IMR-90 (cell line): ENCODE data around the gene KDM2B. TPM values are rescaled to one million over a fixed set of nuclear protein-coding genes. Genes with fewer than 3 reads are reported as not detected.

Source experiments
- ATAC-seq: fragments of 200-7000 bp; cut with Tn5 transposase; 2 replicates; pipeline ENCODE4 v1.9.1; 2020; ENCODE audit warnings: low read depth, mild to moderate bottlenecking, moderate library complexity
- BruUV-seq: library from RNA; stranded (reverse); fragments of 400-500 nt; replicated peaks from 2 replicates; lab custom pipeline; 2021; lab: Mats Ljungman, UMichigan
- CTCF ChIA-PET: fragments of 300-600 bp; formaldehyde crosslinking; extraction: SDS; loops from one replicate; lab custom pipeline; 2021; ENCODE audit warnings: antibody characterized with exemption; lab: Yijun Ruan, JAX
- POLR2A ChIA-PET: fragments of 300-600 bp; sonication (Branson Sonifier 250); formaldehyde crosslinking; loops from one replicate; lab custom pipeline; 2022; ENCODE audit warnings: antibody characterized with exemption; ENCODE audit not compliant: unreplicated experiment; lab: Charles Lee
- DNase-seq: peaks from one replicate; pipeline ENCODE4 v3.0.0; 2013
- H2AFZ ChIP-seq: replicated peaks from 2 replicates; pipeline ENCODE3; 2013; ENCODE audit warnings: low read length, mild to moderate bottlenecking; ENCODE audit not compliant: poor library complexity
- H2AK5ac ChIP-seq: 2 replicates; pipeline ENCODE4 v1.6.1; 2013; ENCODE audit warnings: low read depth, low read length, inconsistent platforms
- H2AK9ac ChIP-seq: replicated peaks from 2 replicates; pipeline ENCODE3; 2013; ENCODE audit warnings: mild to moderate bottlenecking, low read depth, low read length, moderate library complexity; ENCODE audit not compliant: poor library complexity
- H2BK120ac ChIP-seq: 2 replicates; pipeline ENCODE4 v1.6.1; 2013; ENCODE audit warnings: low read depth, low read length, inconsistent platforms
- H2BK15ac ChIP-seq: 3 replicates; pipeline ENCODE4 v1.6.1; 2013; ENCODE audit warnings: low read depth, low read length, inconsistent platforms
- H2BK20ac ChIP-seq: 2 replicates; pipeline ENCODE4 v1.6.1; 2013; ENCODE audit warnings: low read depth, mild to moderate bottlenecking, inconsistent platforms, low read length, moderate library complexity
- H2BK5ac ChIP-seq: 2 replicates; pipeline ENCODE4 v1.6.1; 2013; ENCODE audit warnings: mild to moderate bottlenecking, low read depth, low read length, inconsistent platforms; ENCODE audit not compliant: poor library complexity, severe bottlenecking
- H3K14ac ChIP-seq: replicated peaks from 2 replicates; pipeline ENCODE4 v1.6.1; 2013; ENCODE audit warnings: low read depth, low read length, inconsistent platforms
- H3K18ac ChIP-seq: 2 replicates; pipeline ENCODE4 v1.6.1; 2013; ENCODE audit warnings: low read depth, low read length, control low read depth
- H3K23ac ChIP-seq: 2 replicates; pipeline ENCODE4 v1.6.1; 2013; ENCODE audit warnings: low read depth, low read length, inconsistent platforms
- H3K27ac ChIP-seq: 2 replicates; pipeline ENCODE4 v1.5.1; 2013; ENCODE audit warnings: mild to moderate bottlenecking, control low read depth, low read length; ENCODE audit not compliant: insufficient read depth
- H3K27me3 ChIP-seq: 2 replicates; pipeline ENCODE4 v1.6.1; 2013; ENCODE audit warnings: low read length; ENCODE audit not compliant: control insufficient read depth, insufficient read depth
- H3K36me3 ChIP-seq: 2 replicates; pipeline ENCODE4 v1.6.1; 2013; ENCODE audit warnings: low read length, mixed read lengths; ENCODE audit not compliant: control insufficient read depth, insufficient read depth
- H3K4ac ChIP-seq: 2 replicates; pipeline ENCODE4 v1.6.1; 2013; ENCODE audit warnings: low read depth, low read length, inconsistent platforms
- H3K4me1 ChIP-seq: 2 replicates; pipeline ENCODE4 v1.6.1; 2013; ENCODE audit warnings: low read length, mixed read lengths; ENCODE audit not compliant: control insufficient read depth, insufficient read depth
- H3K4me2 ChIP-seq: 2 replicates; pipeline ENCODE4 v1.6.1; 2013; ENCODE audit warnings: low read depth, mild to moderate bottlenecking, control low read depth, low read length, moderate library complexity
- H3K4me3 ChIP-seq: 2 replicates; pipeline ENCODE4 v1.5.1; 2013; ENCODE audit warnings: low read depth, mild to moderate bottlenecking, control low read depth, low read length, moderate library complexity; ENCODE audit not compliant: insufficient read depth
- H3K56ac ChIP-seq: 2 replicates; pipeline ENCODE4 v1.6.1; 2013; ENCODE audit warnings: low read length, inconsistent platforms; ENCODE audit not compliant: insufficient read depth; ENCODE audit errors: extremely low read depth
- H3K79me1 ChIP-seq, 2 experiments: 2 replicates each; pipeline ENCODE4 v1.6.1; 2013; ENCODE audit warnings: low read length in 2 of 2, inconsistent platforms in 1 of 2, low read depth in 1 of 2
- H3K9ac ChIP-seq: 2 replicates; pipeline ENCODE4 v1.6.1; 2013; ENCODE audit warnings: low read depth, low read length, control low read depth
- H3K9me1 ChIP-seq: 2 replicates; pipeline ENCODE4 v1.6.1; 2013; ENCODE audit warnings: low read length, inconsistent platforms; ENCODE audit not compliant: insufficient read depth
- H3K9me3 ChIP-seq: 2 replicates; pipeline ENCODE4 v1.6.1; 2013; ENCODE audit warnings: low read length; ENCODE audit not compliant: control insufficient read depth, insufficient read depth
- H4K20me1 ChIP-seq: 2 replicates; pipeline ENCODE4 v1.6.1; 2013; ENCODE audit warnings: low read length, inconsistent platforms; ENCODE audit not compliant: insufficient read depth
- H4K5ac ChIP-seq: 2 replicates; pipeline ENCODE4 v1.6.1; 2013; ENCODE audit warnings: mild to moderate bottlenecking, low read depth, low read length, control low read depth
- H4K8ac ChIP-seq, 2 experiments: 2 replicates each; pipeline ENCODE4 v1.6.1; 2013; ENCODE audit warnings: low read depth in 2 of 2, low read length in 2 of 2, control low read depth in 1 of 2, inconsistent platforms in 1 of 2
- H4K91ac ChIP-seq: 2 replicates; pipeline ENCODE4 v1.6.1; 2013; ENCODE audit warnings: low read depth, low read length, inconsistent platforms; ENCODE audit not compliant: insufficient read depth
- FOS ChIP-seq: fragments of 150-350 bp; IDR thresholded peaks from 2 replicates; pipeline ENCODE4 v1.6.1; 2016; ENCODE audit warnings: low read depth, low read length
- MAZ ChIP-seq: IDR thresholded peaks from 2 replicates; pipeline ENCODE4 v1.6.1; 2012; ENCODE audit warnings: low read depth, mild to moderate bottlenecking, low read length, improper control_type of control experiment, moderate library complexity, borderline replicate concordance
- MXI1 ChIP-seq: IDR thresholded peaks from 2 replicates; pipeline ENCODE4 v1.6.1; 2012; ENCODE audit warnings: low read depth, mild to moderate bottlenecking, low read length, moderate library complexity, borderline replicate concordance
- SMC3 ChIP-seq: fragments of 150-350 bp; IDR thresholded peaks from 2 replicates; pipeline ENCODE4 v1.6.1; 2016; ENCODE audit warnings: low read depth, mild to moderate bottlenecking, antibody characterized with exemption, low read length, moderate library complexity
- WGBS, 2 experiments: methylation state at CpG; one replicate each; pipeline versions ENCODE4 v1.1.5 to v1.1.7; 2013; ENCODE audit warnings: missing lambda C conversion rate in 2 of 2; ENCODE audit not compliant: insufficient read length in 1 of 2; ENCODE audit errors: extremely low coverage in 2 of 2; 5-methylcytosine and 5-hydroxymethylcytosine counted together
- dilution Hi-C: fragments of 300-500 bp; cut with HindIII; formaldehyde crosslinking; loops from one replicate; pipeline ENCODE4 v1.14.3; 2018; ENCODE audit warnings: low sequenced_read_pairs; ENCODE audit not compliant: unreplicated experiment
- in situ Hi-C: fragments of 300-500 bp; cut with MboI; formaldehyde crosslinking; loops from 3 replicates; pipeline ENCODE4 v1.14.3; 2019; ENCODE audit warnings: low sequenced_read_pairs, inconsistent platforms, mixed read lengths
- intact Hi-C: fragments of 100-400 bp; cut with micrococcal nuclease; formaldehyde crosslinking; loops from 2 replicates; pipeline ENCODE4 v1.10.0; 2022
- polyA plus RNA-seq, 3 experiments: library from polyadenylated mRNA; depleted of rRNA; stranded (reverse); fragments of >200 nt; gene quantifications; 2 replicates each; pipeline ENCODE4 v1.2.3, GENCODE V29; 2012; ENCODE audit warnings: low replicate concordance in 1 of 3
- total RNA-seq: library from RNA; depleted of rRNA; stranded (reverse); fragments of >200 nt; gene quantifications from 2 replicates; pipeline ENCODE4 v1.2.3, GENCODE V29; 2012
- TF ChIP-seq, protein P1 (sequence below): fragments of 150-350 bp; IDR thresholded peaks from 2 replicates; pipeline ENCODE4 v1.6.1; 2017; ENCODE audit warnings: mild to moderate bottlenecking, antibody characterized with exemption, low read length, low read depth

The KDM2B gene
- total and polyA plus RNA-seq, 2 of the 4 experiments (the other 2 are of a cell fraction): 22.6 to 24.2 TPM

DNA sequence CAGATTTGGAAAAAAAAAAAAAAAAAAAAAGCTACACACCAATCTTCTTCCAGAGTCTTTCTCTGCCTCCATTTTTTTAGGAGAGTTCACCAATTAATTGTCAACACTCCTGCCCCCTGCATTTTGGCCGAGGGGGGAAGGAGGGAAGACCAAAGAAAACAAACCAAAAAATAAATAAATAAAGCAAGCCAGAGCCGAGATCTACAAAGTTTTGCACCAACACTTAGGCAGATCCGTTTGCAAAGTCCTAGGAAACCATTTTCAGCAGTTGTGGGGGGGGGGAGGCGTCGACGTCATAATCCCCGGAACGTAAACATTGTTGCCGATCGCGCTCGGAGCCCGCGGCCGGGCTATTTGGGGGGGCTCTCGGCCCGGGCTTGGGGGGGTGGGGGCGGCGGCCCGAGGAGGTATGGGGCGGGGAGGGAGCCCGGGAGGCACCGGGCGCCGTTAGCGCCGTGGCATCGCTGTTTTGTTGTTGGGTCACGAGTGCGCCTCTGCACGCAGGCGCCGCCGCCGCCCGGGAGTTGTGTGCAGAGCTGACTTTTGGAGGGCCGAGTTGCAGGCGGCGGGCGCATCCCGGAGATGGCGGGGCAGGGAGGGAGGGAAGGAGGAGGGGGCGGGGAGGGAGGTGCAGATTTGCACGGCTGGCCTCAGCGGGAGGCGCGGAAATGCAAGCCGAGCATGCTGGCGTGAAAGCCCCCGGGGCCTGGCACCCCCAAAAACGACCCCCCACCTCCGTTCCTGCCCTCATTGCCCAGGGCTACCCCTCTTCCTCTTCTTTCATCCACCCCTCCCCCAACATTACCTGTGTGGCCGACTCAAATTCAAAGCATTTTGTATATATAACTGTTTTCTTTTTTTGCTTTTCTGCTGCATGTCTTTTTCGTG is 598 bp downstream of the KDM2B start:
- H3K4ac ChIP-seq: peak overlapping the region; percentile 80
- H4K91ac ChIP-seq: peak overlapping the region; percentile 83
- peaks cover 3% of the 10 kb centered on the region; the same call in 1 of the 2 replicates for H3K36me3 ChIP-seq
- peak overlapping the region; percentile 49 to 86 for H4K8ac ChIP-seq
- DNase-seq: peak; percentile 55
- no peak overlapping the region for H2BK20ac ChIP-seq
- peak overlapping the region; percentile 91 for H3K27ac ChIP-seq
- ChIA-PET POLR2A (interaction anchor here (0.5 to 0.9 kb wide), 4 partner anchors 39 to 1403 kb away, joined by 4 to 16 read pairs (median 6); no protein-coding TSS in a partner anchor), CTCF (interaction anchor here (0.8 to 1.4 kb wide), 4 partner anchors 28 to 792 kb away, joined by 3 to 6 read pairs (median 4); no protein-coding TSS in a partner anchor)
- peaks cover 24 to 51% of the 10 kb centered on the region in 2 experiments for H3K79me1 ChIP-seq
- H3K4me1 ChIP-seq: peaks cover 26% of the 10 kb centered on the region
- BruUV-seq: no TSS peak
- H3K23ac ChIP-seq: peak overlapping the region; percentile 87
- H2BK5ac ChIP-seq: peak overlapping the region; percentile 91
- no peaks in the 10 kb centered on the region for H3K9me3 ChIP-seq
- intact Hi-C loops (loop anchor here (5.0 kb wide), 1 partner anchor 47 kb away; the partner anchor contains the start of gene ORAI1), in situ Hi-C loops (no loop called here), dilution Hi-C loops (no loop called here)
- H2AK5ac ChIP-seq: peak overlapping the region; percentile 54; the same call in 1 of the 2 replicates
- peak overlapping the region; percentile 85 for H3K18ac ChIP-seq
- peak overlapping the region; percentile 87 for H3K56ac ChIP-seq
- H2AFZ ChIP-seq: peak overlapping the region; percentile 81
- H2BK15ac ChIP-seq: peak overlapping the region; percentile 9; the same call in 1 of the 3 replicates
- peak overlapping the region; percentile 11; the same call in 1 of the 2 replicates for H4K5ac ChIP-seq
- peak overlapping the region; percentile 94 for H3K9ac ChIP-seq
- no peaks in the 10 kb centered on the region for H4K20me1 ChIP-seq
- H3K4me3 ChIP-seq: peak overlapping the region; percentile 64
- peak overlapping the region; percentile 18 for H2AK9ac ChIP-seq
- peak overlapping the region; percentile 92 for H3K4me2 ChIP-seq
- H2BK120ac ChIP-seq: peak overlapping the region; percentile 41
- H3K9me1 ChIP-seq: peaks cover 8% of the 10 kb centered on the region; the same call in 1 of the 2 replicates
- H3K14ac ChIP-seq: peak overlapping the region; percentile 70
- H3K27me3 ChIP-seq: no peaks in the 10 kb centered on the region
- peak; percentile 47 for ATAC-seq
- no peak for TF ChIP-seq FOS
- TF ChIP-seq, protein P1, sequence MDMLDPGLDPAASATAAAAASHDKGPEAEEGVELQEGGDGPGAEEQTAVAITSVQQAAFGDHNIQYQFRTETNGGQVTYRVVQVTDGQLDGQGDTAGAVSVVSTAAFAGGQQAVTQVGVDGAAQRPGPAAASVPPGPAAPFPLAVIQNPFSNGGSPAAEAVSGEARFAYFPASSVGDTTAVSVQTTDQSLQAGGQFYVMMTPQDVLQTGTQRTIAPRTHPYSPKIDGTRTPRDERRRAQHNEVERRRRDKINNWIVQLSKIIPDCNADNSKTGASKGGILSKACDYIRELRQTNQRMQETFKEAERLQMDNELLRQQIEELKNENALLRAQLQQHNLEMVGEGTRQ: peak; percentile 66
- peak; percentile 6; the same call in 1 of the 2 replicates for TF ChIP-seq MAZ
- TF ChIP-seq MXI1: no peak
- no peak for TF ChIP-seq SMC3
- WGBS, 2 experiments: 3% methylated on average over 16 of the region's 54 CpGs; no CpG with 5 or more reads in 1 of the 2 experiments
